ENCODE results near the gene FAM227A. TPM values are rescaled to one million over a fixed set of nuclear protein-coding genes. Genes with fewer than 3 reads are reported as not detected.

FAM227A gene
- total and polyA plus RNA-seq, 2 of the 8 experiments (the other 6 are each of a cell fraction or from before 2014, with no cell fraction given): 2.1 to 3.9 TPM

DNA sequence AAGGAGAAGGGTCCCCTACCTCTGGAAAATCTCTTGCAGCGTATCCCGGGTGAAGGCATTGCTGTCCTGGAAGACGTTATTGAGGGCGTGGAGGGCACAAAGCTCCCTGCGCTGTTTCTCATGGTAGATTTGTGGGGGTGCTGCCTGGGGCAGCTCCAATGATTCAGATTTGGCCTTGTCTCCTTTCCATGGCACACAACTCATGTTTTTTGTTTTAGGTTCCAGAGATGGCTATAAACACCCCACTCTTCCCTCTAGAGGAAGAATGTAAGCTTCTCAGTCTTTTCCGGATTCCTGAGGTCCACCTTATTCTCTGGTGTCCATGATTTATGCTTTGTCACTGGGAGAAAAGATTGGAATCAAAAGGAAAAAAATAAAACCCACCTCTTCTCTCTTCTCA lies 43.6 kb upstream of the FAM227A start:
- no peak for DNase-seq (ENCODE audit: low read depth in 1 of 2, low spot score in 2 of 2)

More for the DNA sequence above, 43.6 kb upstream of the FAM227A start:
- Histone ChIP-seq H3K4ac (replicated peaks; ENCODE audit: insufficient read length, low read depth, low read length) (no peak overlapping the region), H3K27me3 (replicated peaks in 1 of 4; ENCODE audit: control insufficient read depth in 3 of 4, extremely low read depth in 1 of 4, insufficient read depth in 3 of 4, low read length in 3 of 4) (no peaks in the 10 kb centered on the region), H2BK120ac (replicated peaks; ENCODE audit: low read depth, low read length) (no peak overlapping the region), H4K20me1 (replicated peaks in 1 of 2; ENCODE audit: control insufficient read depth in 1 of 2, insufficient read depth in 2 of 2, low read length in 2 of 2) (peaks cover 0 to 3% of the 10 kb centered on the region in 2 experiments), H3K23ac (ENCODE audit: insufficient read length) (no peak overlapping the region), H2BK5ac (ENCODE audit: low read depth, low read length) (no peak overlapping the region), H4K8ac (ENCODE audit: extremely low read depth, insufficient read depth, low read length) (no peak overlapping the region), H4K91ac (replicated peaks; ENCODE audit: insufficient read length, low read length) (no peak overlapping the region), H3K4me2 (ENCODE audit: insufficient read depth in 1 of 2, low read depth in 2 of 2, low read length in 2 of 2) (peak overlapping the region; percentile 81 to 96), H3K18ac (ENCODE audit: extremely low read depth, low read length) (no peak overlapping the region), H3K14ac (ENCODE audit: insufficient read length) (no peak overlapping the region), H3K4me3 (ENCODE audit: extremely low read depth in 1 of 4, insufficient read depth in 2 of 4, low read depth in 3 of 4, low read length in 4 of 4) (peak overlapping the region; percentile 74 to 100 (median 88)), H2BK12ac (ENCODE audit: low read depth, low read length) (no peak overlapping the region), H3K79me1 (ENCODE audit: low read depth, low read length) (peaks cover 2% of the 10 kb centered on the region; the same call in 1 of the 2 replicates), H4K5ac (ENCODE audit: insufficient read length, low read depth, low read length) (no peak overlapping the region), H2AK5ac (ENCODE audit: low read depth, low read length) (no peak overlapping the region), H2BK15ac (ENCODE audit: low read length) (no peak overlapping the region), H2AFZ (ENCODE audit: low read length) (no peak overlapping the region), H3K9me3 (ENCODE audit: insufficient read depth in 2 of 2, low read depth in 1 of 2, low read length in 1 of 2) (no peaks in the 10 kb centered on the region), H3K23me2 (ENCODE audit: low read depth, low read length) (peaks cover 10% of the 10 kb centered on the region), H3K36me3 (ENCODE audit: control insufficient read depth in 2 of 4, insufficient read depth in 4 of 4, low read length in 3 of 4) (no peaks in the 10 kb centered on the region; a peak in 2 of 8 replicates), H2BK20ac (ENCODE audit: low read length) (no peak overlapping the region), H3K56ac (replicated peaks; ENCODE audit: insufficient read length, low read depth, low read length) (no peak overlapping the region), H3K9ac (replicated peaks in 1 of 4; ENCODE audit: extremely low read depth in 1 of 4, low read depth in 3 of 4, low read length in 3 of 4) (peak overlapping the region in 2 of 4 experiments; percentile 50 to 65; a peak in 2 of 7 replicates), H3K79me2 (ENCODE audit: control insufficient read depth in 1 of 2, insufficient read depth in 2 of 2, low read length in 2 of 2) (peaks cover 0 to 35% of the 10 kb centered on the region in 2 experiments; a peak in 2 of 4 replicates), H3K27ac (ENCODE audit: low read depth, low read length) (no peak overlapping the region), H3K4me1 (replicated peaks in 1 of 4; ENCODE audit: control insufficient read depth in 3 of 4, insufficient read depth in 4 of 4, low read length in 3 of 4) (peaks cover 5 to 15% (median 10%) of the 10 kb centered on the region in 4 experiments; a peak in 6 of 7 replicates)
- TF ChIP-seq ZNF274 (IDR thresholded peaks at IDR 0.05; ENCODE audit: borderline replicate concordance, extremely low read depth, low read length) (no peak), SP1 (IDR thresholded peaks at IDR 0.05; ENCODE audit: low read depth, low read length) (no peak), CHD2 (IDR thresholded peaks at IDR 0.05; ENCODE audit: low read length) (no peak), SIN3A (conservative IDR thresholded peaks at IDR 0.05 in 1 of 2, IDR thresholded peaks at IDR 0.05 in 1 of 2; ENCODE audit: low read depth in 1 of 2, low read length in 2 of 2) (no peak), RFX5 (IDR thresholded peaks at IDR 0.05; ENCODE audit: borderline replicate concordance, low read depth, low read length) (no peak), POLR2A (IDR thresholded peaks at IDR 0.05; ENCODE audit: control extremely low read depth in 1 of 2, low read depth in 2 of 2, low read length in 2 of 2) (0 out of 3 replicates have a peak, but pooled peaks of 1 of the 2 experiments have one; percentile 35)
- TF ChIP-seq, protein P1, sequence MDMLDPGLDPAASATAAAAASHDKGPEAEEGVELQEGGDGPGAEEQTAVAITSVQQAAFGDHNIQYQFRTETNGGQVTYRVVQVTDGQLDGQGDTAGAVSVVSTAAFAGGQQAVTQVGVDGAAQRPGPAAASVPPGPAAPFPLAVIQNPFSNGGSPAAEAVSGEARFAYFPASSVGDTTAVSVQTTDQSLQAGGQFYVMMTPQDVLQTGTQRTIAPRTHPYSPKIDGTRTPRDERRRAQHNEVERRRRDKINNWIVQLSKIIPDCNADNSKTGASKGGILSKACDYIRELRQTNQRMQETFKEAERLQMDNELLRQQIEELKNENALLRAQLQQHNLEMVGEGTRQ (IDR thresholded peaks at IDR 0.05; ENCODE audit: low read length): no peak
- TF ChIP-seq, protein P2, sequence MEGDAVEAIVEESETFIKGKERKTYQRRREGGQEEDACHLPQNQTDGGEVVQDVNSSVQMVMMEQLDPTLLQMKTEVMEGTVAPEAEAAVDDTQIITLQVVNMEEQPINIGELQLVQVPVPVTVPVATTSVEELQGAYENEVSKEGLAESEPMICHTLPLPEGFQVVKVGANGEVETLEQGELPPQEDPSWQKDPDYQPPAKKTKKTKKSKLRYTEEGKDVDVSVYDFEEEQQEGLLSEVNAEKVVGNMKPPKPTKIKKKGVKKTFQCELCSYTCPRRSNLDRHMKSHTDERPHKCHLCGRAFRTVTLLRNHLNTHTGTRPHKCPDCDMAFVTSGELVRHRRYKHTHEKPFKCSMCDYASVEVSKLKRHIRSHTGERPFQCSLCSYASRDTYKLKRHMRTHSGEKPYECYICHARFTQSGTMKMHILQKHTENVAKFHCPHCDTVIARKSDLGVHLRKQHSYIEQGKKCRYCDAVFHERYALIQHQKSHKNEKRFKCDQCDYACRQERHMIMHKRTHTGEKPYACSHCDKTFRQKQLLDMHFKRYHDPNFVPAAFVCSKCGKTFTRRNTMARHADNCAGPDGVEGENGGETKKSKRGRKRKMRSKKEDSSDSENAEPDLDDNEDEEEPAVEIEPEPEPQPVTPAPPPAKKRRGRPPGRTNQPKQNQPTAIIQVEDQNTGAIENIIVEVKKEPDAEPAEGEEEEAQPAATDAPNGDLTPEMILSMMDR (IDR thresholded peaks at IDR 0.05; ENCODE audit: control extremely low read depth in 1 of 3, insufficient read depth in 1 of 3, low read depth in 1 of 3, low read length in 3 of 3): no peak
- WGBS, 2 experiments (ENCODE audit: extremely low coverage in 1 of 2, insufficient coverage in 1 of 2, insufficient read length in 1 of 2, insufficient replicate concordance in 2 of 2, low coverage in 1 of 2, low lambda C conversion rate in 2 of 2, missing lambda C conversion rate in 1 of 2): 57% methylated on average over 6 of the region's 6 CpGs; no CpG with 5 or more reads in 1 of the 2 experiments
- CTCF ChIA-PET (ENCODE audit: partially characterized antibody): interaction anchor here (0.5 to 1.5 kb wide), 4 partner anchors 18 to 648 kb away, joined by 3 to 11 read pairs (median 4); partner anchors contain the start of gene TOMM22
- POLR2A ChIA-PET (ENCODE audit: partially characterized antibody): interaction anchor here (0.8 to 13.1 kb wide), 7 partner anchors 9 to 38 kb away, joined by 3 to 123 read pairs (median 3); partner anchors contain the start of gene TOMM22
- FAIRE-seq: no peak
